Measurements from ENCODE around the gene WIPI1. TPM values are rescaled to one million over a fixed set of nuclear protein-coding genes. Genes with fewer than 3 reads are reported as not detected.
A peak's percentile ranks its signal among the peaks of the same experiment; 100 is the strongest.

WIPI1 gene
- total and polyA plus RNA-seq, 2 of the 13 experiments (the other 11 are each of a cell fraction or from before 2014, with no cell fraction given), result 29.4 to 141 TPM

DNA sequence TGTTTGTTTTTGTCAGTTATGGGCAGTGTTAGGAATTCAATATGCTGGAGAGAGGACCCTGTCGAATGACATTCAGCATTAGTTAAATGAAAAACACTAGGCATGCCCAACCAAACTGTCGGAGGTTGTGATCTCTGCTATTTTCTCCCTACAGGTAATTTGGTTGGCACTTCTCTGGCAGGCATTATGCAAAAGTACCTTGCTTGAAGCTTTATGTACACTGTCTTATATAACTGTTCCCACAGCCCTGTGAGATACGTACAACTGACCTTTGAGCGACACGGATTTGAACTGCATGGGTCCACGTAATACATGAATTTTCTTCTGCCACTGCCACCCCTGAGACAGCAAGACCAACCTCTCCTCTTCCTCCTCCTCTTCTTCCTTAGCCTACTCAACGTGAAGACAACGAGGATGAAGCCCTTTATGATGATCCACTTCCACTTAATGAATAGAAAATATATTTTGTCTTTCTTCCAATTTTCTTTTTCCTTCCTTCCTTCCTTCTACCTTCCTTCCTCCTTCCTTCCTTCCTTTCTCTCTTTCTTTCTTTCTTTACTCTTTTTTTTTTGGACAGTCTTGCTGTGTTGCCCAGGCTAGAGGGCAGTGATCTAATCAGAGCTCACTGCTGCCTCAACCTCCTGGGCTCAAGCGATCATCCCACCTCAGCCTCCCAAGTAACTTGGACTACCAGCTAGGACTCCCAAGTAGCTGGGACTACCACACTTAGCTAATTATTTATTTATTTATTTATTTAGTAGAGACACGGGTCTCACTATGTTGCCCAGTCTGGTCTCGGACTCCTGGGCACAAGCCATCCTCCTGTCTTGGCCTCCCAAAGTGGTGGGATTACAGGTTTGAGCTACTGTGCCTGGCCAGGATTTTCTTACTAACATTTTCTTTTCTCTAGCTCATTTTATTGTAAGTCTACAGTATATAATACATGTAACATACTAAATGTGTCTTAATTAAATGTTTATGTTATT lies 77.3 kb downstream of the WIPI1 start (continued):
- TF ChIP-seq FOXM1 (CRISPR knock-in tag; IDR thresholded peaks at IDR 0.05) (no peak), POLR2G (IDR thresholded peaks at IDR 0.05; ENCODE audit: low read depth, low read length) (peak; percentile 53), ARID2 (CRISPR knock-in tag; IDR thresholded peaks at IDR 0.05; ENCODE audit: borderline replicate concordance) (no peak), RFX5 (IDR thresholded peaks at IDR 0.05; ENCODE audit: low read depth, low read length) (no peak), ZNF143 (CRISPR knock-in tag; IDR thresholded peaks at IDR 0.05) (no peak), SKIL (CRISPR knock-in tag; IDR thresholded peaks at IDR 0.05; ENCODE audit: borderline replicate concordance) (peak; percentile 43), KLF6 (CRISPR knock-in tag; IDR thresholded peaks at IDR 0.05) (peak; percentile 68; the same call in 1 of the 2 replicates), HDAC6 (IDR thresholded peaks at IDR 0.05; ENCODE audit: low read depth, low read length) (no peak), ZNF230 (CRISPR knock-in tag; IDR thresholded peaks at IDR 0.05) (0 out of 2 replicates have a peak, but pooled peaks have one; percentile 34), TBX2 (CRISPR knock-in tag; IDR thresholded peaks at IDR 0.05; ENCODE audit: borderline replicate concordance) (peak; percentile 60; the same call in 1 of the 2 replicates), ZMAT5 (CRISPR knock-in tag; IDR thresholded peaks at IDR 0.05; ENCODE audit: borderline replicate concordance, low read depth) (no peak), GMEB1 (CRISPR knock-in tag; IDR thresholded peaks at IDR 0.05; ENCODE audit: borderline replicate concordance) (no peak; the same call in 1 of the 2 replicates), ZNF335 (CRISPR knock-in tag; IDR thresholded peaks at IDR 0.05) (peak; percentile 28; the same call in 1 of the 2 replicates), HMG20A (CRISPR knock-in tag; IDR thresholded peaks at IDR 0.05; ENCODE audit: borderline replicate concordance) (peak; percentile 76), HOXA5 (CRISPR knock-in tag; IDR thresholded peaks at IDR 0.05) (0 out of 2 replicates have a peak, but pooled peaks have one; percentile 9)
- TF ChIP-seq, protein P1, sequence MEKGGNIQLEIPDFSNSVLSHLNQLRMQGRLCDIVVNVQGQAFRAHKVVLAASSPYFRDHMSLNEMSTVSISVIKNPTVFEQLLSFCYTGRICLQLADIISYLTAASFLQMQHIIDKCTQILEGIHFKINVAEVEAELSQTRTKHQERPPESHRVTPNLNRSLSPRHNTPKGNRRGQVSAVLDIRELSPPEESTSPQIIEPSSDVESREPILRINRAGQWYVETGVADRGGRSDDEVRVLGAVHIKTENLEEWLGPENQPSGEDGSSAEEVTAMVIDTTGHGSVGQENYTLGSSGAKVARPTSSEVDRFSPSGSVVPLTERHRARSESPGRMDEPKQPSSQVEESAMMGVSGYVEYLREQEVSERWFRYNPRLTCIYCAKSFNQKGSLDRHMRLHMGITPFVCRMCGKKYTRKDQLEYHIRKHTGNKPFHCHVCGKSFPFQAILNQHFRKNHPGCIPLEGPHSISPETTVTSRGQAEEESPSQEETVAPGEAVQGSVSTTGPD (CRISPR knock-in tag; IDR thresholded peaks at IDR 0.05), result 0 out of 2 replicates have a peak, but pooled peaks have one; percentile 31

All from HepG2 (cell line).